Measurements from ENCODE around the gene CLDN10.

- TF ChIP-seq CTCF (IDR thresholded peaks at IDR 0.05), result no peak
- no peak for TF ChIP-seq POLR2A (IDR thresholded peaks at IDR 0.05)
Observed at GRCh38 chr13:95527955-95528354, 24.6 kb upstream of the CLDN10 start.

Data from esophagus squamous epithelium (tissue), 4 donors.